Tracheal epithelial cell (primary cell): ENCODE measurements around the gene RPS27. TPM values are rescaled to one million over a fixed set of nuclear protein-coding genes. Genes with fewer than 3 reads are reported as not detected.

ENCODE experiments used
- total RNA-seq: library from RNA; depleted of rRNA; stranded (reverse); fragments of >200 nt; gene quantifications from 2 replicates; pipeline ENCODE4 v1.2.1, GENCODE V29; 2014

The RPS27 gene
- 1,885 and 2,803 TPM in 2 replicates for total RNA-seq

GRCh38 chr1:153990468-153991150 is at the start of gene RPS27:
Gene RPS27, plus strand, starts transcription at chr1:153990762. Its CDS starts 35 bp downstream, at chr1:153990797.

GRCh38 chr1:153946622-153947241 is 43.8 kb upstream of the RPS27 start, which contains the start of gene DENND4B:
Gene DENND4B, minus strand, starts transcription at chr1:153946718. Its CDS starts 2,344 bp downstream, at chr1:153944374.

GRCh38 chr1:153958111-153958960 is 32.2 kb upstream of the RPS27 start, which contains the start of gene CRTC2:
Gene CRTC2, minus strand, starts transcription at chr1:153958612. Its CDS starts 115 bp downstream, at chr1:153958497.

GRCh38 chr1:153963030-153963849 is 27.3 kb upstream of the RPS27 start, which contains the start of gene SLC39A1:
Gene SLC39A1, minus strand, starts transcription at chr1:153963537. Its CDS starts 822 bp downstream, at chr1:153962715.

DNA sequence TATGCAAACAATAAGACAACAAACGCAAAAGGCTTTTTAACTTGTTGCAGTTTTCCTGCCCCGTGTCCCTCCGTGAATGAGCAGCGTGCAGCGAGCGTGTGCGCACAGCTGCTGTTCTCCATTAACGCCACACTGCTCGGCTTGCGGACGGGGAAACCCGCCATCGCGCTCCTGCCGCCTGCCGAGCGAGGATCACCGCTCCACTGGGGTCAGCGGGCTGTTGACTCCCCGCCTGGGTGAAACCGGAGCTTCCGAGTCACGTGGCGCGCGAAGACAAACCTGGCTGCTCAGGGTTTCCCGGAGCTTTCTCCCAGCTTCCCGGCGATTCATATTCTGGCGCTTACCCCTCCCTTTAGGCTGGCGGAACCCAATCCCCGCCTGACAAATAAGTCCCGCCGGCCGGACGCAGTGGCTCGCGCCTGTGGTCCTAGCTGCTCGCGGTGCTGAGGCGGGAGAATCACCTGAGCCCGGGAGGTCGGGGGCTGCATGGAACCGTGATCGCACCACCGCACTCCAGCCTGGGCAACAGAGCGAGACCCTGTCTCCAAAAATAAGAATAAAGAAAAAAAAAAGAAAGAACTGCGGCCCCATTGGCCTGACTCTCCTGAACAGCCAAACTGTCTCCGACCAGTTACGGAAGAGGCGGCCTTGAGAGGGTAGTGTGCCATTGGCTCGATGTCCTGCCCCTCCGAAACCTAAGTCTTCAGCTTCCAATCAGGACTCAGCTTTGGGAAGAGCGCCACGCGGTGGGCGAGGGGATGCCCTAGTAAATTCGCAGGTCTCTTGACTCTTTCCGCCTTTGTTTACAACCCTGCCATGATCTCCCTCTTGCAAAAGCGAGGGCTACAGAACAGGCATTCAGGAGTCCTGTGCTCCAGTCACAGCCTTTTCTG is 23.2 kb upstream of the RPS27 start, which contains the start of gene CREB3L4:
TSS of gene CREB3L4 (plus strand) at position 796 of the 893 bp plus-strand sequence. CDS start 624 bp downstream, outside the sequence.

GRCh38 chr1:153977250-153978240 is 13.0 kb upstream of the RPS27 start, which contains the start of gene JTB:
Gene JTB, minus strand, starts transcription at chr1:153977674. Its CDS starts 422 bp downstream, at chr1:153977252.

DNA sequence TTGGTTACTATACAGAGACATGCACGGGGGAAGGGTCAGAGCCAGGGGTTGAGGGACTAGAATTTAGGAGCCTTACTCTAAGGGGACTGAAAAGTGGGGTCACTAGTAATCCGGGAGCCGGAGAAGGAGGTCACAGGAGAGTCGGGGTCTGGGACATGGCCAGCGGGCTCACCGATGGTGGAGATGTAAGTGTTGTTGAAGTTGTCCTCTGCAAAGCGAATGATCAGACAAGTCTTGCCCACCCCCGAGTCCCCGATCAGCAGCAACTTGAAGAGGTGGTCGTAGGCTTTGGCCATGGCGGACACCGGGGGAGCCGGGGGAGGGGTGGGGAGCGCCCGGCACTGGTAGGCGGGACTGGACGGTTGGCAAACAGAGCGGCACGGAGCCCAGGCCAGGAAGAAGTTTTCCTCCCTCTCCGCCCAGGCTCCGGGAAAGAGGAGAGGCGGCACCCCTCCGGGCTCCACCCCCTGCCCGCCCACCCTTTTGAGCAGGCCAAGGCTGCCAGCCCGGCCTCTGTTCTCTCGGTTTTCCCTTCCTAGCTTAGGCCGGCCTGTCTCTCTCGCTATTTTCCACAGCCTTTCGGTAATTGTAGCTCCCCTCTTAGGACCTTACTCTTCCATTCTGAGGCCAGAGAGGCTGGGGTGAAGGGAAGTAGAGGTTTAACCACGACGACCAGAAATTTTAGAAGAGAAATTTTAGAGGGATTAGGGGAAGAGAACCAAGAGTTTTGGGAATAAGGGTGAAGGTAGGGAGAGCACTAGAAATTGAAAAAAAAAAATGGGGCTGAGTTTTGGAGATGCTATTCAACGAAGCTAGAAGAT is 4.4 kb upstream of the RPS27 start, which contains the start of gene RAB13:
TSS of gene RAB13 (minus strand) at position 399 of the 821 bp plus-strand sequence. CDS start at position 296, 103 bp downstream.

Other genes with a start within 250 kb of the RPS27 start
- gene SLC27A3, start 215.4 kb upstream of the RPS27 start, total RNA-seq, result 5.1 and 17.9 TPM in 2 replicates
- gene GATAD2B, start 67.8 kb upstream of the RPS27 start, total RNA-seq, result 3.6 and 4.0 TPM in 2 replicates
- gene DENND4B, start 44.0 kb upstream of the RPS27 start, total RNA-seq, result 11.1 and 15.9 TPM in 2 replicates
- 2.7 and 3.6 TPM in 2 replicates for gene CRTC2, start 32.1 kb upstream of the RPS27 start, total RNA-seq
- gene SLC39A1, start 27.2 kb upstream of the RPS27 start, total RNA-seq, result 134 and 176 TPM in 2 replicates
- gene CREB3L4, start 22.9 kb upstream of the RPS27 start, total RNA-seq, result 8.0 and 11.1 TPM in 2 replicates
- gene JTB, start 13.1 kb upstream of the RPS27 start, total RNA-seq, result 207 and 231 TPM in 2 replicates
- gene RAB13, start 4.4 kb upstream of the RPS27 start, total RNA-seq, result 42.6 and 50.4 TPM in 2 replicates
- 0.21 and 0.24 TPM in 2 replicates for gene NUP210L, start 164.3 kb downstream of the RPS27 start, total RNA-seq
- gene TPM3, start 201.3 kb downstream of the RPS27 start, total RNA-seq, result 196 and 436 TPM in 2 replicates
- not detected in 2 replicates for gene CFAP141, start 215.6 kb downstream of the RPS27 start, total RNA-seq
- 19.8 and 21.3 TPM in 2 replicates for gene UBAP2L, start 230.2 kb downstream of the RPS27 start, total RNA-seq